BJ (cell line): ENCODE data around the gene CHMP1A. TPM values are rescaled to one million over a fixed set of nuclear protein-coding genes. Genes with fewer than 3 reads are reported as not detected.

Experiments
- CTCF ChIA-PET: fragments of 350-600 bp; formaldehyde crosslinking; extraction: SDS; loops from one replicate; lab custom pipeline; 2021; ENCODE audit warnings: antibody characterized with exemption, inconsistent platforms; lab: Yijun Ruan, JAX
- POLR2A ChIA-PET: fragments of 300-600 bp; sonication (Branson Sonifier 250); formaldehyde crosslinking; extraction: SDS; loops from one replicate; lab custom pipeline; 2021; ENCODE audit warnings: antibody characterized with exemption; lab: Charles Lee
- DNase-seq: peaks from one replicate; pipeline ENCODE4 v3.0.0-alpha.2; 2011; ENCODE audit warnings: low read depth
- H3K27me3 ChIP-seq: 2 replicates; pipeline ENCODE4 v1.6.0; 2011; ENCODE audit warnings: low read length; ENCODE audit not compliant: control insufficient read depth, insufficient read depth
- H3K36me3 ChIP-seq: 2 replicates; pipeline ENCODE4 v1.5.1; 2011; ENCODE audit warnings: low read length; ENCODE audit not compliant: control insufficient read depth, insufficient read depth
- H3K4me3 ChIP-seq: 2 replicates; pipeline ENCODE4 v1.5.1; 2011; ENCODE audit warnings: low read depth, mild to moderate bottlenecking, control low read depth, low read length
- CTCF ChIP-seq: IDR thresholded peaks from 2 replicates; pipeline ENCODE4 v1.5.1; 2011; ENCODE audit warnings: low read depth, mild to moderate bottlenecking, control low read depth, inconsistent platforms, low read length, moderate library complexity; ENCODE audit not compliant: insufficient read depth
- polyA plus RNA-seq: library from polyadenylated mRNA; depleted of rRNA; stranded (reverse); fragments of >200 nt; gene quantifications from 2 replicates; pipeline ENCODE4 v1.2.3, GENCODE V29; 2011

CHMP1A gene
- polyA plus RNA-seq, 1 experiment = 105 TPM

GRCh38 chr16:89687092-89687940, 29.8 kb upstream of the CHMP1A start:
- ChIA-PET CTCF (interaction anchor here (1.4 kb wide), 1 partner anchor 19 kb away, joined by 4 read pairs; no protein-coding TSS in a partner anchor), POLR2A (interaction anchor here (0.6 kb wide), 1 partner anchor 125 kb away, joined by 3 read pairs; no protein-coding TSS in a partner anchor)
- Histone ChIP-seq H3K36me3 (peaks cover 15% of the 10 kb centered on the region), H3K27me3 (no peaks in the 10 kb centered on the region), H3K4me3 (peak overlapping the region; percentile 94)
- DNase-seq = peak; percentile 3
- no peak for TF ChIP-seq CTCF

- no peak for TF ChIP-seq CTCF
- ChIA-PET CTCF (interaction anchor here (0.7 to 1.4 kb wide), 2 partner anchors 13 to 20 kb away, joined by 4 to 8 read pairs; no protein-coding TSS in a partner anchor), POLR2A (interaction anchor here (0.6 kb wide), 2 partner anchors 124 to 236 kb away, joined by 3 to 9 read pairs; no protein-coding TSS in a partner anchor)
- Histone ChIP-seq H3K36me3 (peaks cover 9% of the 10 kb centered on the region), H3K4me3 (peak within 1 kb of the TSS; percentile 94), H3K27me3 (no peaks in the 10 kb centered on the region)
- DNase-seq = peak; percentile 25
These were observed 29.1 kb upstream of the CHMP1A start, which contains the start of gene CDK10 for GRCh38 chr16:89686520-89687091. Gene CDK10, plus strand, starts transcription at chr16:89686689. Its CDS starts 22 bp downstream, at chr16:89686711.

GRCh38 chr16:89685916-89686315, 28.4 kb upstream of the CHMP1A start:
- DNase-seq = no peak

GRCh38 chr16:89678258-89678657, 20.8 kb upstream of the CHMP1A start:
- DNase-seq = no peak
- CTCF ChIA-PET = interaction anchor here (0.6 kb wide), 1 partner anchor 37 kb away, joined by 4 read pairs; no protein-coding TSS in a partner anchor
- Histone ChIP-seq H3K4me3 (no peak overlapping the region), H3K27me3 (no peaks in the 10 kb centered on the region), H3K36me3 (no peaks in the 10 kb centered on the region)
- TF ChIP-seq CTCF = no peak
- POLR2A ChIA-PET = no interaction called here

More at GRCh38 chr16:89685916-89686315, 28.4 kb upstream of the CHMP1A start:
- peaks cover 3% of the 10 kb centered on the region for H3K36me3 ChIP-seq
- TF ChIP-seq CTCF = no peak
- no peak overlapping the region; the same call in 1 of the 2 replicates for H3K4me3 ChIP-seq
- CTCF ChIA-PET = interaction anchor here (0.7 to 1.4 kb wide), 2 partner anchors 14 to 20 kb away, joined by 4 to 8 read pairs; no protein-coding TSS in a partner anchor
- POLR2A ChIA-PET = interaction anchor here (0.6 kb wide), 1 partner anchor 237 kb away, joined by 9 read pairs; no protein-coding TSS in a partner anchor
- H3K27me3 ChIP-seq = no peaks in the 10 kb centered on the region
